ENCODE measurements around the gene SLC7A5. TPM values are rescaled to one million over a fixed set of nuclear protein-coding genes. Genes with fewer than 3 reads are reported as not detected.

The SLC7A5 gene
- total RNA-seq, 1 donor: 33.8 TPM

GRCh38 chr16:87855852-87856715, 13.2 kb downstream of the SLC7A5 start:
- Histone ChIP-seq H3K4me3 (ENCODE audit: low read length) (no peak overlapping the region), H3K4me1 (ENCODE audit: insufficient read depth, low read length) (peaks cover 44% of the 10 kb centered on the region), H3K9me3 (ENCODE audit: low read depth, low read length) (no peaks in the 10 kb centered on the region), H3K27me3 (ENCODE audit: insufficient read depth, low read length) (no peaks in the 10 kb centered on the region)

GRCh38 chr16:87854907-87855683, 14.2 kb downstream of the SLC7A5 start:
- Histone ChIP-seq H3K4me1 (ENCODE audit: insufficient read depth, low read length) (peaks cover 50% of the 10 kb centered on the region), H3K4me3 (ENCODE audit: low read length) (no peak overlapping the region), H3K27me3 (ENCODE audit: insufficient read depth, low read length) (no peaks in the 10 kb centered on the region), H3K9me3 (ENCODE audit: low read depth, low read length) (no peaks in the 10 kb centered on the region)

- Histone ChIP-seq H3K9me3 (ENCODE audit: low read depth, low read length) (no peaks in the 10 kb centered on the region), H3K4me1 (ENCODE audit: insufficient read depth, low read length) (peaks cover 52% of the 10 kb centered on the region), H3K27me3 (ENCODE audit: insufficient read depth, low read length) (no peaks in the 10 kb centered on the region), H3K4me3 (ENCODE audit: low read length) (no peak overlapping the region)
Observed at GRCh38 chr16:87854053-87854906, 15.0 kb downstream of the SLC7A5 start.

GRCh38 chr16:87853411-87854052, 15.8 kb downstream of the SLC7A5 start:
- Histone ChIP-seq H3K4me1 (ENCODE audit: insufficient read depth, low read length) (peaks cover 52% of the 10 kb centered on the region), H3K4me3 (ENCODE audit: low read length) (no peak overlapping the region)

GRCh38 chr16:87851601-87852000, 17.7 kb downstream of the SLC7A5 start:
- Histone ChIP-seq H3K4me3 (ENCODE audit: low read length) (no peak overlapping the region), H3K4me1 (ENCODE audit: insufficient read depth, low read length) (peaks cover 48% of the 10 kb centered on the region), H3K9me3 (ENCODE audit: low read depth, low read length) (no peaks in the 10 kb centered on the region), H3K27me3 (ENCODE audit: insufficient read depth, low read length) (no peaks in the 10 kb centered on the region)

More at GRCh38 chr16:87853411-87854052, 15.8 kb downstream of the SLC7A5 start:
- Histone ChIP-seq H3K9me3 (ENCODE audit: low read depth, low read length) (no peaks in the 10 kb centered on the region), H3K27me3 (ENCODE audit: insufficient read depth, low read length) (no peaks in the 10 kb centered on the region)

- H3K4me1 ChIP-seq (ENCODE audit: insufficient read depth, low read length): peaks cover 43% of the 10 kb centered on the region
- no peaks in the 10 kb centered on the region for H3K9me3 ChIP-seq (ENCODE audit: low read depth, low read length)
- H3K27me3 ChIP-seq (ENCODE audit: insufficient read depth, low read length): no peaks in the 10 kb centered on the region
- no peak overlapping the region for H3K4me3 ChIP-seq (ENCODE audit: low read length)
Observed at GRCh38 chr16:87851141-87851587, 18.1 kb downstream of the SLC7A5 start.

GRCh38 chr16:87850009-87851006, 19.0 kb downstream of the SLC7A5 start:
- Histone ChIP-seq H3K9me3 (ENCODE audit: low read depth, low read length) (no peaks in the 10 kb centered on the region), H3K27me3 (ENCODE audit: insufficient read depth, low read length) (no peaks in the 10 kb centered on the region), H3K4me3 (ENCODE audit: low read length) (no peak overlapping the region), H3K4me1 (ENCODE audit: insufficient read depth, low read length) (peaks cover 35% of the 10 kb centered on the region)

- Histone ChIP-seq H3K4me1 (ENCODE audit: insufficient read depth, low read length) (peaks cover 28% of the 10 kb centered on the region), H3K4me3 (ENCODE audit: low read length) (no peak overlapping the region), H3K9me3 (ENCODE audit: low read depth, low read length) (no peaks in the 10 kb centered on the region), H3K27me3 (ENCODE audit: insufficient read depth, low read length) (no peaks in the 10 kb centered on the region)
Observed at GRCh38 chr16:87849419-87850008, 19.8 kb downstream of the SLC7A5 start.

GRCh38 chr16:87848676-87849345, 20.5 kb downstream of the SLC7A5 start:
- peaks cover 23% of the 10 kb centered on the region for H3K4me1 ChIP-seq (ENCODE audit: insufficient read depth, low read length)
- no peaks in the 10 kb centered on the region for H3K27me3 ChIP-seq (ENCODE audit: insufficient read depth, low read length)
- H3K9me3 ChIP-seq (ENCODE audit: low read depth, low read length): no peaks in the 10 kb centered on the region
- no peak overlapping the region for H3K4me3 ChIP-seq (ENCODE audit: low read length)

GRCh38 chr16:87847785-87848675, 21.3 kb downstream of the SLC7A5 start:
- H3K9me3 ChIP-seq (ENCODE audit: low read depth, low read length): no peaks in the 10 kb centered on the region
- no peak overlapping the region for H3K4me3 ChIP-seq (ENCODE audit: low read length)
- H3K4me1 ChIP-seq (ENCODE audit: insufficient read depth, low read length): peaks cover 16% of the 10 kb centered on the region

GRCh38 chr16:87847467-87847784, 21.9 kb downstream of the SLC7A5 start:
- Histone ChIP-seq H3K9me3 (ENCODE audit: low read depth, low read length) (no peaks in the 10 kb centered on the region), H3K4me1 (ENCODE audit: insufficient read depth, low read length) (peaks cover 12% of the 10 kb centered on the region), H3K4me3 (ENCODE audit: low read length) (no peak overlapping the region), H3K27me3 (ENCODE audit: insufficient read depth, low read length) (no peaks in the 10 kb centered on the region)

More at GRCh38 chr16:87847785-87848675, 21.3 kb downstream of the SLC7A5 start:
- no peaks in the 10 kb centered on the region for H3K27me3 ChIP-seq (ENCODE audit: insufficient read depth, low read length)
